Measurements from ENCODE around the gene LARGE1.
"Not testable (repeated sequence)": the region's sequence is repeated elsewhere in the genome, so short reads cannot be mapped to it uniquely, and the experiment has no call there.

Gene LARGE1

GRCh38 chr22:33510429-33510904 lies 409.8 kb downstream of the LARGE1 start:
- DNase-seq = no peak

GRCh38 chr22:33504941-33505625 lies 415.2 kb downstream of the LARGE1 start:
- DNase-seq = no peak

GRCh38 chr22:33496112-33496511 lies 424.2 kb downstream of the LARGE1 start:
- DNase-seq = no peak

- DNase-seq = no peak
These were observed 426.6 kb downstream of the LARGE1 start for GRCh38 chr22:33493476-33494205.

GRCh38 chr22:33492210-33492651 lies 428.0 kb downstream of the LARGE1 start:
- no peak for DNase-seq

- no peak for DNase-seq
These were observed 433.1 kb downstream of the LARGE1 start for GRCh38 chr22:33487041-33487716.

GRCh38 chr22:33481550-33481949 lies 438.7 kb downstream of the LARGE1 start:
- no peak for DNase-seq

- DNase-seq = no peak
These were observed 442.9 kb downstream of the LARGE1 start for GRCh38 chr22:33477120-33478111.

- no peak for DNase-seq
These were observed 443.6 kb downstream of the LARGE1 start for GRCh38 chr22:33476716-33477115.

- no peak for DNase-seq
These were observed 444.1 kb downstream of the LARGE1 start for GRCh38 chr22:33476206-33476605.

- no peak for DNase-seq
These were observed 445.7 kb downstream of the LARGE1 start for GRCh38 chr22:33474587-33474986.

GRCh38 chr22:33472462-33473344 lies 447.6 kb downstream of the LARGE1 start:
- no peak for DNase-seq

- DNase-seq = no peak
These were observed 449.8 kb downstream of the LARGE1 start for GRCh38 chr22:33470456-33470855.

GRCh38 chr22:33467620-33468095 lies 452.6 kb downstream of the LARGE1 start:
- no peak for DNase-seq

- DNase-seq = no peak
These were observed 453.2 kb downstream of the LARGE1 start for GRCh38 chr22:33467080-33467479.

GRCh38 chr22:33465554-33465953 lies 454.7 kb downstream of the LARGE1 start:
- no peak for DNase-seq

GRCh38 chr22:33464698-33465097 lies 455.6 kb downstream of the LARGE1 start:
- no peak for DNase-seq

GRCh38 chr22:33461698-33462434 lies 458.4 kb downstream of the LARGE1 start:
- no peak for DNase-seq

- not testable (repeated sequence) for DNase-seq
These were observed 459.0 kb downstream of the LARGE1 start for GRCh38 chr22:33461245-33461644.

- DNase-seq = no peak
These were observed 461.1 kb downstream of the LARGE1 start for GRCh38 chr22:33459137-33459536.

Measured in DMS 273 treated with DMSO at 0.1 percent for 48 hours (cell line).